ENCODE results near the gene CYP39A1.

CYP39A1 gene

GRCh38 chr6:46584586-46584985 is 68.0 kb downstream of the CYP39A1 start:
- no peak for DNase-seq

- no peak for DNase-seq
These were observed 68.9 kb downstream of the CYP39A1 start for GRCh38 chr6:46583721-46584120.

GRCh38 chr6:46583081-46583480 is 69.5 kb downstream of the CYP39A1 start:
- DNase-seq = no peak

GRCh38 chr6:46581459-46582177 is 71.0 kb downstream of the CYP39A1 start:
- DNase-seq = no peak

GRCh38 chr6:46575530-46575929 is 77.1 kb downstream of the CYP39A1 start:
- no peak for DNase-seq

GRCh38 chr6:46573140-46573539 is 79.5 kb downstream of the CYP39A1 start:
- DNase-seq = no peak

- no peak for DNase-seq
These were observed 87.1 kb downstream of the CYP39A1 start for GRCh38 chr6:46565531-46565930.

- no peak for DNase-seq
These were observed 88.7 kb downstream of the CYP39A1 start for GRCh38 chr6:46563924-46564323.

- DNase-seq = no peak
These were observed 96.6 kb downstream of the CYP39A1 start for GRCh38 chr6:46556053-46556452.

- DNase-seq = no peak
These were observed 97.5 kb downstream of the CYP39A1 start for GRCh38 chr6:46555129-46555528.

GRCh38 chr6:46549155-46549554 is 103.5 kb downstream of the CYP39A1 start:
- no peak for DNase-seq

GRCh38 chr6:46541556-46541955 is 111.1 kb downstream of the CYP39A1 start:
- DNase-seq = no peak

GRCh38 chr6:46539866-46540265 is 112.8 kb downstream of the CYP39A1 start:
- no peak for DNase-seq

GRCh38 chr6:46538800-46539480 is 113.7 kb downstream of the CYP39A1 start:
- no peak for DNase-seq

GRCh38 chr6:46530896-46531295 is 121.7 kb downstream of the CYP39A1 start:
- DNase-seq = no peak

- DNase-seq = no peak
These were observed 123.5 kb downstream of the CYP39A1 start for GRCh38 chr6:46528961-46529750.

GRCh38 chr6:46526607-46527006 is 126.0 kb downstream of the CYP39A1 start:
- DNase-seq = no peak

GRCh38 chr6:46525583-46525982 is 127.0 kb downstream of the CYP39A1 start:
- DNase-seq = no peak

- no peak for DNase-seq
These were observed 131.1 kb downstream of the CYP39A1 start for GRCh38 chr6:46521464-46521971.

GRCh38 chr6:46517202-46517601 is 135.4 kb downstream of the CYP39A1 start:
- no peak for DNase-seq

GRCh38 chr6:46513533-46513932 is 139.1 kb downstream of the CYP39A1 start:
- no peak for DNase-seq

- DNase-seq = no peak
These were observed 141.3 kb downstream of the CYP39A1 start for GRCh38 chr6:46511320-46511719.

GRCh38 chr6:46510651-46511050 is 142.0 kb downstream of the CYP39A1 start:
- no peak for DNase-seq

All from NCI-H524 treated with DMSO at 0.1 percent for 48 hours (cell line).